HepG2 (cell line): ENCODE measurements around the gene HTR6.

Source experiments
- BHLHE40 ChIP-seq: IDR thresholded peaks from 2 replicates; pipeline ENCODE4 v1.6.1; 2011; ENCODE audit warnings: low read length, improper control_type of control experiment
- CCDC6 ChIP-seq: sonication (generic); formaldehyde crosslinking; IDR thresholded peaks from 2 replicates; pipeline ENCODE4 v1.8.1; 2022; ENCODE audit warnings: mild to moderate bottlenecking, missing genetic modification reagents, moderate library complexity
- FOXM1 ChIP-seq: sonication (generic); formaldehyde crosslinking; IDR thresholded peaks from 2 replicates; pipeline ENCODE4 v1.5.0; 2020; ENCODE audit warnings: missing genetic modification reagents
- ZNF468 ChIP-seq: sonication (generic); formaldehyde crosslinking; IDR thresholded peaks from 2 replicates; pipeline ENCODE4 v1.8.0; 2022; ENCODE audit warnings: mild to moderate bottlenecking, moderate library complexity, missing genetic modification reagents

GRCh38 chr1:19683351-19683750 lies 18.7 kb downstream of the HTR6 start:
- TF ChIP-seq ZNF468 (no peak), FOXM1 (CRISPR knock-in tag) (no peak), BHLHE40 (no peak), CCDC6 (no peak)
